Neural cell (in vitro differentiated cells): ENCODE data around the gene CSGALNACT2. TPM values are rescaled to one million over a fixed set of nuclear protein-coding genes. Genes with fewer than 3 reads are reported as not detected.

Experiments used
- H2AFZ ChIP-seq: fragments of 200-600, 300-800 bp; sonication (generic), shearing (Covaris generic); 2 replicates; pipeline ENCODE4 v1.6.0; 2014; ENCODE audit warnings: low read depth, mild to moderate bottlenecking, antibody characterized with exemption, low read length, moderate library complexity
- H3F3A ChIP-seq: fragments of 200-600 bp; shearing (Covaris generic); 2 replicates; pipeline ENCODE4 v1.6.1; 2016; ENCODE audit warnings: mild to moderate bottlenecking, moderate library complexity, mixed read lengths, antibody characterized with exemption, low read length; ENCODE audit not compliant: insufficient read depth, poor library complexity, severe bottlenecking
- H3K27ac ChIP-seq: fragments of 200-600, 300-800 bp; sonication (generic), shearing (Covaris generic); 2 replicates; pipeline ENCODE4 v1.5.1; 2014; ENCODE audit warnings: mild to moderate bottlenecking, low read length, moderate library complexity
- H3K27me3 ChIP-seq: fragments of 300-800, 200-600 bp; sonication (generic), shearing (Covaris generic); 2 replicates; pipeline ENCODE4 v1.6.0; 2014; ENCODE audit warnings: mild to moderate bottlenecking, low read depth, low read length, moderate library complexity; ENCODE audit not compliant: insufficient read depth
- H3K36me3 ChIP-seq: fragments of 300-800, 200-600 bp; sonication (generic), shearing (Covaris generic); 2 replicates; pipeline ENCODE4 v1.5.1; 2014; ENCODE audit warnings: mild to moderate bottlenecking, antibody characterized with exemption, low read length, moderate library complexity; ENCODE audit not compliant: insufficient read depth
- H3K4me2 ChIP-seq: fragments of 300-800, 200-600 bp; sonication (generic), shearing (Covaris generic); 2 replicates; pipeline ENCODE4 v1.6.0; 2014; ENCODE audit warnings: mild to moderate bottlenecking, low read length
- H3K4me3 ChIP-seq: fragments of 300-800, 200-600 bp; sonication (generic), shearing (Covaris generic); 2 replicates; pipeline ENCODE4 v1.5.1; 2014; ENCODE audit warnings: mild to moderate bottlenecking, low read length, moderate library complexity
- H3K79me2 ChIP-seq: fragments of 200-600 bp; shearing (Covaris generic); replicated peaks from 2 replicates; pipeline ENCODE4 v1.6.0; 2014; ENCODE audit warnings: mild to moderate bottlenecking, low read length, moderate library complexity; ENCODE audit not compliant: insufficient read depth
- H3K9ac ChIP-seq: fragments of 300-800, 200-600 bp; sonication (generic), shearing (Covaris generic); 2 replicates; pipeline ENCODE4 v1.6.1; 2016; ENCODE audit warnings: mild to moderate bottlenecking, low read length, mixed read lengths
- H3K9me2 ChIP-seq: fragments of 200-600 bp; shearing (Covaris generic); 2 replicates; pipeline ENCODE4 v1.6.1; 2016; ENCODE audit warnings: mild to moderate bottlenecking, low read length, mixed read lengths; ENCODE audit not compliant: insufficient read depth
- H3K9me3 ChIP-seq: fragments of 200-600, 300-800 bp; sonication (generic), shearing (Covaris generic); 2 replicates; pipeline ENCODE4 v1.6.1; 2016; ENCODE audit warnings: mild to moderate bottlenecking, mixed run types, low read length, moderate library complexity, mixed read lengths
- H4K20me1 ChIP-seq: fragments of 200-600 bp; shearing (Covaris generic); 2 replicates; pipeline ENCODE4 v1.6.1; 2016; ENCODE audit warnings: mild to moderate bottlenecking, mixed run types; ENCODE audit not compliant: insufficient read depth
- EP300 ChIP-seq: fragments of 450-650 bp; conservative IDR thresholded peaks from 2 replicates; pipeline ENCODE4 v1.6.1; 2014; ENCODE audit warnings: antibody characterized with exemption, mild to moderate bottlenecking, moderate library complexity; ENCODE audit not compliant: poor library complexity, severe bottlenecking
- EZH2 ChIP-seq: fragments of 200-600, 300-800 bp; shearing (Covaris generic), sonication (generic); IDR thresholded peaks from 2 replicates; pipeline ENCODE4 v1.6.1; 2014; ENCODE audit warnings: antibody characterized with exemption, low read length, borderline replicate concordance, mild to moderate bottlenecking; ENCODE audit not compliant: insufficient read depth, poor library complexity, severe bottlenecking
- MXI1 ChIP-seq: fragments of 450-650 bp; conservative IDR thresholded peaks from 2 replicates; pipeline ENCODE4 v1.6.1; 2014; ENCODE audit warnings: antibody characterized with exemption, mild to moderate bottlenecking; ENCODE audit not compliant: poor library complexity, severe bottlenecking
- POLR2AphosphoS5 ChIP-seq: IDR thresholded peaks from 2 replicates; pipeline ENCODE4 v1.6.1; 2012
- RAD21 ChIP-seq: fragments of 450-650 bp; conservative IDR thresholded peaks from 2 replicates; pipeline ENCODE4 v1.6.1; 2014; ENCODE audit warnings: antibody characterized with exemption, mild to moderate bottlenecking, moderate library complexity
- SMC3 ChIP-seq: fragments of 450-650 bp; conservative IDR thresholded peaks from 2 replicates; pipeline ENCODE4 v1.6.1; 2014; ENCODE audit warnings: antibody characterized with exemption, mild to moderate bottlenecking, moderate library complexity; ENCODE audit not compliant: poor library complexity
- TAF1 ChIP-seq: IDR thresholded peaks from 2 replicates; pipeline ENCODE4 v1.6.1; 2012; ENCODE audit warnings: low read depth
- polyA plus RNA-seq: library from polyadenylated mRNA; depleted of rRNA; stranded (reverse); fragments of >200 nt; gene quantifications from 2 replicates; pipeline ENCODE4 v1.2.3, GENCODE V29; 2014
- TF ChIP-seq, protein P1 (sequence below): IDR thresholded peaks from 2 replicates; pipeline ENCODE4 v1.6.1; 2012; ENCODE audit warnings: borderline replicate concordance
- TF ChIP-seq, protein P2 (sequence below): fragments of 450-650 bp; IDR thresholded peaks from 2 replicates; pipeline ENCODE4 v1.5.1; 2014; ENCODE audit warnings: antibody characterized with exemption, mild to moderate bottlenecking, moderate library complexity; ENCODE audit not compliant: poor library complexity, severe bottlenecking

The CSGALNACT2 gene
- polyA plus RNA-seq, 1 donor from 2014 or later: 20.7 TPM

DNA sequence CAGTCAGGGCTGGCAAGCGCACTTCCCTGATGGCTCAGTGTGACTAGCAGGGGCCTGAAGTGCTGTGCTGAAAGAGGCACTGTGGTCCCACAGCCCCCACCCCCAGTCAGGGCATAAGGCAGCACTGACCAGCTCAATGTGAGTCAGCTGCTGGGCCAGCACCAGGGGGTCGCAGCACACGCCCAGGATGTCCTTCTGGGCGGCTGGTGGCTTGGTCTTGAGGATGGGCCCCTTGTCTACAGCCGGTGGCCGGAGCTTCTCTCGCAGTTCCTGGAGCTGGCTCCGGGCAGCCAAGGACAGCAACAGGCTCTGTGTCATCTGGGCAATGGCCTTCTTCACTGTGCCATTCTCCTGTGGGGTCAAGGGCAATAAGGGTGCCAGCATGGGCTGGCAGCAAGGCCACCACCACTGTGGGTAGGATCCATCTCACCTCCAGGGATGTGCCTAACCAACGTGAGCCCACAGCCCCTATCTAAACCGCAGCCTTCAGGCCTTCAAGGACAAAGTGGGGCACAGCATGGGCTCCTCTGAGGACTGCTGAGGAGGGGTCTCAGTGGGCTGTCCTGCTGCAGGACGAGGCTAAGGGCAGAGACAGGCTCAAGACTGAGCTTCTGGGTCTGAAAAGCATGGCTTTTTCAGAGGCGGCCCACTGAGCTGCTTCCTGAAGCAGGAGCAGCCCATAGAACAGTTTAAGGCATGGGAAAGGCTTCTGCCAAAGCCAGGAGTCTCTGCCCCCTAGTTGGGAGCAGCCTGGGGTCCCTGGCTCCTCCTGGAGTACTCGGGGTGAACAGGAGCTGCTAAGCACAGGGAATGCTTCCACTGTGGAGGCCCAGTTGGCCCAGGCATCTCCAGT lies 62.5 kb downstream of the CSGALNACT2 start:
- Histone ChIP-seq H3K36me3 (no peaks in the 10 kb centered on the region), H3K4me3 (no peak overlapping the region)
- no peak for TF ChIP-seq TAF1
- no peak for TF ChIP-seq POLR2AphosphoS5
- TF ChIP-seq SMC3: no peak
- TF ChIP-seq EZH2: no peak
- TF ChIP-seq RAD21: no peak
- TF ChIP-seq EP300: no peak
- TF ChIP-seq, protein P1, sequence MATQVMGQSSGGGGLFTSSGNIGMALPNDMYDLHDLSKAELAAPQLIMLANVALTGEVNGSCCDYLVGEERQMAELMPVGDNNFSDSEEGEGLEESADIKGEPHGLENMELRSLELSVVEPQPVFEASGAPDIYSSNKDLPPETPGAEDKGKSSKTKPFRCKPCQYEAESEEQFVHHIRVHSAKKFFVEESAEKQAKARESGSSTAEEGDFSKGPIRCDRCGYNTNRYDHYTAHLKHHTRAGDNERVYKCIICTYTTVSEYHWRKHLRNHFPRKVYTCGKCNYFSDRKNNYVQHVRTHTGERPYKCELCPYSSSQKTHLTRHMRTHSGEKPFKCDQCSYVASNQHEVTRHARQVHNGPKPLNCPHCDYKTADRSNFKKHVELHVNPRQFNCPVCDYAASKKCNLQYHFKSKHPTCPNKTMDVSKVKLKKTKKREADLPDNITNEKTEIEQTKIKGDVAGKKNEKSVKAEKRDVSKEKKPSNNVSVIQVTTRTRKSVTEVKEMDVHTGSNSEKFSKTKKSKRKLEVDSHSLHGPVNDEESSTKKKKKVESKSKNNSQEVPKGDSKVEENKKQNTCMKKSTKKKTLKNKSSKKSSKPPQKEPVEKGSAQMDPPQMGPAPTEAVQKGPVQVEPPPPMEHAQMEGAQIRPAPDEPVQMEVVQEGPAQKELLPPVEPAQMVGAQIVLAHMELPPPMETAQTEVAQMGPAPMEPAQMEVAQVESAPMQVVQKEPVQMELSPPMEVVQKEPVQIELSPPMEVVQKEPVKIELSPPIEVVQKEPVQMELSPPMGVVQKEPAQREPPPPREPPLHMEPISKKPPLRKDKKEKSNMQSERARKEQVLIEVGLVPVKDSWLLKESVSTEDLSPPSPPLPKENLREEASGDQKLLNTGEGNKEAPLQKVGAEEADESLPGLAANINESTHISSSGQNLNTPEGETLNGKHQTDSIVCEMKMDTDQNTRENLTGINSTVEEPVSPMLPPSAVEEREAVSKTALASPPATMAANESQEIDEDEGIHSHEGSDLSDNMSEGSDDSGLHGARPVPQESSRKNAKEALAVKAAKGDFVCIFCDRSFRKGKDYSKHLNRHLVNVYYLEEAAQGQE: no peak
- no peak for TF ChIP-seq MXI1
- TF ChIP-seq, protein P2, sequence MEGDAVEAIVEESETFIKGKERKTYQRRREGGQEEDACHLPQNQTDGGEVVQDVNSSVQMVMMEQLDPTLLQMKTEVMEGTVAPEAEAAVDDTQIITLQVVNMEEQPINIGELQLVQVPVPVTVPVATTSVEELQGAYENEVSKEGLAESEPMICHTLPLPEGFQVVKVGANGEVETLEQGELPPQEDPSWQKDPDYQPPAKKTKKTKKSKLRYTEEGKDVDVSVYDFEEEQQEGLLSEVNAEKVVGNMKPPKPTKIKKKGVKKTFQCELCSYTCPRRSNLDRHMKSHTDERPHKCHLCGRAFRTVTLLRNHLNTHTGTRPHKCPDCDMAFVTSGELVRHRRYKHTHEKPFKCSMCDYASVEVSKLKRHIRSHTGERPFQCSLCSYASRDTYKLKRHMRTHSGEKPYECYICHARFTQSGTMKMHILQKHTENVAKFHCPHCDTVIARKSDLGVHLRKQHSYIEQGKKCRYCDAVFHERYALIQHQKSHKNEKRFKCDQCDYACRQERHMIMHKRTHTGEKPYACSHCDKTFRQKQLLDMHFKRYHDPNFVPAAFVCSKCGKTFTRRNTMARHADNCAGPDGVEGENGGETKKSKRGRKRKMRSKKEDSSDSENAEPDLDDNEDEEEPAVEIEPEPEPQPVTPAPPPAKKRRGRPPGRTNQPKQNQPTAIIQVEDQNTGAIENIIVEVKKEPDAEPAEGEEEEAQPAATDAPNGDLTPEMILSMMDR: no peak

DNA sequence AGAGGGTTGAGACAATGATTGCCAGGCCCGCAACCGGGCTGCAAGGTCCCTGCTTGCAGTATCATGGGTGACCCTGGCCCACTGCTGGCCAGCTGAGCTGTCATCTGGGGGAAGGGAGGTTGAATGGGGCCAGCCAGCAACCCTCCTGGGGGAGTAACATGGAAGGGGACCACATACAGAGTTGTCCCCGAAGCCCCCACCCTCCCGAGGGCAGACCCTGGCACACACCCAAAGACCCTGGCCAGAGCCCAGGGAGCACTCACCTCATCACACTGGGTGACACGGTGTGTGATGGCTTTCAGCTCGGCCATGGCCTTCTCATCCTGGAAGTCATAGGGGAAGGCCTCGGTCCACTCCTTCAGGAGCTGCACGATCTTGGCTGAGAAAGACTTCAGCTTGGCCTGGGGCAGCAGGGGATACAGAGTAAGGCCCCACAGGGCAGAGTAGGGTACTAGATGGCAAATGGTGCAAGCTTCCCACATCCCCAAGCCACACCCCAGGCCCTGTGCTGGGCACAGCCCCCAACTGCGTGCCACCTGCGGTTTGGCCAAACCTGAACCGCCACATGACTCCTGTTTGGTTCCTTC lies 63.4 kb downstream of the CSGALNACT2 start:
- Histone ChIP-seq H3K9ac (no peak overlapping the region), H4K20me1 (no peaks in the 10 kb centered on the region), H3K36me3 (no peaks in the 10 kb centered on the region), H3K9me3 (no peaks in the 10 kb centered on the region), H3K79me2 (no peaks in the 10 kb centered on the region), H3K27me3 (no peaks in the 10 kb centered on the region), H3K27ac (no peak overlapping the region), H3K9me2 (no peaks in the 10 kb centered on the region), H3K4me3 (no peak overlapping the region), H3K4me2 (no peak overlapping the region), H2AFZ (no peak overlapping the region), H3F3A (no peaks in the 10 kb centered on the region)
- TF ChIP-seq, protein P1: no peak
- no peak for TF ChIP-seq TAF1
- TF ChIP-seq EP300: no peak
- TF ChIP-seq SMC3: no peak
- TF ChIP-seq MXI1: no peak
- no peak for TF ChIP-seq RAD21
- TF ChIP-seq POLR2AphosphoS5: no peak
- TF ChIP-seq, protein P2: no peak
- TF ChIP-seq EZH2: no peak

More for the DNA sequence above, 62.5 kb downstream of the CSGALNACT2 start:
- Histone ChIP-seq H3K79me2 (no peaks in the 10 kb centered on the region), H4K20me1 (no peaks in the 10 kb centered on the region), H3K9me3 (no peaks in the 10 kb centered on the region), H3K9ac (no peak overlapping the region), H3K4me2 (no peak overlapping the region), H3F3A (no peaks in the 10 kb centered on the region), H2AFZ (no peak overlapping the region), H3K9me2 (no peaks in the 10 kb centered on the region), H3K27ac (no peak overlapping the region), H3K27me3 (no peaks in the 10 kb centered on the region)
